IMR-90 (cell line): ENCODE measurements around the gene STMN3.

Experiments used
- BHLHE40 ChIP-seq: fragments of 150-350 bp; IDR thresholded peaks from 2 replicates; pipeline ENCODE4 v1.6.1; 2016; ENCODE audit warnings: mild to moderate bottlenecking, low read depth, low read length
- CEBPB ChIP-seq: IDR thresholded peaks from 2 replicates; pipeline ENCODE4 v1.6.1; 2012; ENCODE audit warnings: low read depth, low read length, improper control_type of control experiment
- CTCF ChIP-seq: conservative IDR thresholded peaks from 2 replicates; pipeline ENCODE4 v1.5.1; 2012; ENCODE audit warnings: mild to moderate bottlenecking, low read depth, low read length, improper control_type of control experiment
- FOS ChIP-seq: fragments of 150-350 bp; IDR thresholded peaks from 2 replicates; pipeline ENCODE4 v1.6.1; 2016; ENCODE audit warnings: low read depth, low read length
- MAFK ChIP-seq: IDR thresholded peaks from 2 replicates; pipeline ENCODE4 v1.6.1; 2012; ENCODE audit warnings: low read depth, low read length, improper control_type of control experiment
- POLR2A ChIP-seq: IDR thresholded peaks from 2 replicates; pipeline ENCODE4 v1.6.1; 2012; ENCODE audit warnings: mild to moderate bottlenecking, low read depth, low read length
- RAD21 ChIP-seq: IDR thresholded peaks from 2 replicates; pipeline ENCODE4 v1.6.1; 2012; ENCODE audit warnings: low read length, improper control_type of control experiment
- RCOR1 ChIP-seq: IDR thresholded peaks from 2 replicates; pipeline ENCODE4 v1.6.1; 2012; ENCODE audit warnings: mild to moderate bottlenecking, low read length, improper control_type of control experiment; ENCODE audit not compliant: insufficient replicate concordance
- RFX5 ChIP-seq: IDR thresholded peaks from 2 replicates; pipeline ENCODE4 v1.8.0; 2012; ENCODE audit warnings: low read depth, mild to moderate bottlenecking, low read length, moderate library complexity
- TF ChIP-seq, protein P1 (sequence below): fragments of 150-350 bp; IDR thresholded peaks from 2 replicates; pipeline ENCODE4 v1.6.1; 2017; ENCODE audit warnings: mild to moderate bottlenecking, antibody characterized with exemption, low read length, low read depth

- TF ChIP-seq RAD21 (no peak), POLR2A (0 out of 2 replicates have a peak, but pooled peaks have one; percentile 7), CTCF (no peak), BHLHE40 (no peak), FOS (no peak), CEBPB (no peak), RCOR1 (no peak), RFX5 (no peak), MAFK (no peak)
- TF ChIP-seq, protein P1, sequence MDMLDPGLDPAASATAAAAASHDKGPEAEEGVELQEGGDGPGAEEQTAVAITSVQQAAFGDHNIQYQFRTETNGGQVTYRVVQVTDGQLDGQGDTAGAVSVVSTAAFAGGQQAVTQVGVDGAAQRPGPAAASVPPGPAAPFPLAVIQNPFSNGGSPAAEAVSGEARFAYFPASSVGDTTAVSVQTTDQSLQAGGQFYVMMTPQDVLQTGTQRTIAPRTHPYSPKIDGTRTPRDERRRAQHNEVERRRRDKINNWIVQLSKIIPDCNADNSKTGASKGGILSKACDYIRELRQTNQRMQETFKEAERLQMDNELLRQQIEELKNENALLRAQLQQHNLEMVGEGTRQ = no peak
Observed at GRCh38 chr20:63681609-63682142, 28.5 kb upstream of the STMN3 start.
